Nephron progenitor cell (in vitro differentiated cells): Measurements from ENCODE around the gene DHRS1.

Source experiments
- DNase-seq: peaks from one replicate; pipeline ENCODE4 v3.0.0; 2021
- H3K27ac Mint-ChIP-seq: 2 replicates; pipeline ENCODE4 v1.8.0; 2021; ENCODE audit warnings: mild to moderate bottlenecking, moderate library complexity, mixed read lengths
- H3K27me3 Mint-ChIP-seq: 2 replicates; pipeline ENCODE4 v1.8.0; 2021; ENCODE audit warnings: mild to moderate bottlenecking, low read depth, mixed read lengths; ENCODE audit not compliant: poor library complexity
- H3K36me3 Mint-ChIP-seq: 2 replicates; pipeline ENCODE4 v1.8.0; 2021; ENCODE audit warnings: low read depth, mixed read lengths
- H3K4me1 Mint-ChIP-seq: 2 replicates; pipeline ENCODE4 v1.8.0; 2021; ENCODE audit warnings: mixed read lengths
- H3K4me3 Mint-ChIP-seq: 2 replicates; pipeline ENCODE4 v1.8.0; 2021; ENCODE audit warnings: mild to moderate bottlenecking, moderate library complexity, mixed read lengths
- H3K9me3 Mint-ChIP-seq: 2 replicates; pipeline ENCODE4 v1.8.0; 2021; ENCODE audit warnings: mild to moderate bottlenecking, moderate library complexity, mixed read lengths
- TF ChIP-seq, protein P1 (sequence below): fragments of 200-600 bp; sonication (generic); IDR thresholded peaks from 2 replicates; pipeline ENCODE4 v1.5.0; 2021; ENCODE audit warnings: antibody characterized with exemption

DHRS1 gene

GRCh38 chr14:24241829-24242443 lies 57.6 kb downstream of the DHRS1 start:
- peak; percentile 95 for DNase-seq
- TF ChIP-seq, protein P1, sequence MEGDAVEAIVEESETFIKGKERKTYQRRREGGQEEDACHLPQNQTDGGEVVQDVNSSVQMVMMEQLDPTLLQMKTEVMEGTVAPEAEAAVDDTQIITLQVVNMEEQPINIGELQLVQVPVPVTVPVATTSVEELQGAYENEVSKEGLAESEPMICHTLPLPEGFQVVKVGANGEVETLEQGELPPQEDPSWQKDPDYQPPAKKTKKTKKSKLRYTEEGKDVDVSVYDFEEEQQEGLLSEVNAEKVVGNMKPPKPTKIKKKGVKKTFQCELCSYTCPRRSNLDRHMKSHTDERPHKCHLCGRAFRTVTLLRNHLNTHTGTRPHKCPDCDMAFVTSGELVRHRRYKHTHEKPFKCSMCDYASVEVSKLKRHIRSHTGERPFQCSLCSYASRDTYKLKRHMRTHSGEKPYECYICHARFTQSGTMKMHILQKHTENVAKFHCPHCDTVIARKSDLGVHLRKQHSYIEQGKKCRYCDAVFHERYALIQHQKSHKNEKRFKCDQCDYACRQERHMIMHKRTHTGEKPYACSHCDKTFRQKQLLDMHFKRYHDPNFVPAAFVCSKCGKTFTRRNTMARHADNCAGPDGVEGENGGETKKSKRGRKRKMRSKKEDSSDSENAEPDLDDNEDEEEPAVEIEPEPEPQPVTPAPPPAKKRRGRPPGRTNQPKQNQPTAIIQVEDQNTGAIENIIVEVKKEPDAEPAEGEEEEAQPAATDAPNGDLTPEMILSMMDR, result peak; percentile 52
- H3K4me3 Mint-ChIP-seq, result peak overlapping the region; percentile 97
- H3K36me3 Mint-ChIP-seq, result peaks cover 27% of the 10 kb centered on the region
- peak overlapping the region; percentile 100 for H3K27ac Mint-ChIP-seq
- no peaks in the 10 kb centered on the region for H3K9me3 Mint-ChIP-seq
- H3K27me3 Mint-ChIP-seq, result peaks cover 13% of the 10 kb centered on the region
- H3K4me1 Mint-ChIP-seq, result peaks cover 41% of the 10 kb centered on the region
